DOHH2 (cell line): ENCODE results near the gene JUNB.
A peak's percentile ranks its signal among the peaks of the same experiment; 100 is the strongest.

Source experiments
- H3F3A ChIP-seq: fragments of 200-600 bp; sonication (generic), shearing (Covaris generic); 2 replicates; pipeline ENCODE4 v1.6.0; 2016; ENCODE audit warnings: antibody characterized with exemption, mild to moderate bottlenecking; ENCODE audit not compliant: control insufficient read depth, insufficient read depth
- H3K27ac ChIP-seq: fragments of 200-600 bp; sonication (generic); 2 replicates; pipeline ENCODE4 v1.5.1; 2014; ENCODE audit warnings: low read depth, mild to moderate bottlenecking, low read length, moderate library complexity
- H3K27me3 ChIP-seq: fragments of 200-600 bp; sonication (generic); 2 replicates; pipeline ENCODE4 v1.6.1; 2014; ENCODE audit warnings: mild to moderate bottlenecking, low read length, mixed read lengths; ENCODE audit not compliant: control insufficient read depth
- H3K36me3 ChIP-seq: fragments of 200-600 bp; sonication (generic); 2 replicates; pipeline ENCODE4 v1.6.1; 2014; ENCODE audit warnings: mild to moderate bottlenecking, low read length, moderate library complexity, mixed read lengths; ENCODE audit not compliant: control insufficient read depth
- H3K4me1 ChIP-seq: fragments of 200-600 bp; sonication (generic); 2 replicates; pipeline ENCODE4 v1.6.1; 2014; ENCODE audit warnings: mild to moderate bottlenecking, low read length, mixed read lengths; ENCODE audit not compliant: control insufficient read depth
- H3K4me2 ChIP-seq: fragments of 200-600 bp; sonication (generic); 2 replicates; pipeline ENCODE4 v1.6.0; 2014; ENCODE audit warnings: mild to moderate bottlenecking, low read length, moderate library complexity
- H3K4me3 ChIP-seq: fragments of 200-600 bp; sonication (generic); 2 replicates; pipeline ENCODE4 v1.5.1; 2014; ENCODE audit warnings: mild to moderate bottlenecking, low read length, mixed read lengths
- H3K79me2 ChIP-seq: fragments of 200-600 bp; sonication (generic); 2 replicates; pipeline ENCODE4 v1.6.1; 2014; ENCODE audit warnings: mild to moderate bottlenecking, low read length, mixed read lengths; ENCODE audit not compliant: control insufficient read depth
- H3K9me2 ChIP-seq: fragments of 200-600 bp; sonication (generic); replicated peaks from 2 replicates; pipeline ENCODE4 v1.6.1; 2014; ENCODE audit warnings: mild to moderate bottlenecking, low read length, mixed read lengths; ENCODE audit not compliant: control insufficient read depth
- H3K9me3 ChIP-seq: fragments of 200-600 bp; sonication (generic); 2 replicates; pipeline ENCODE4 v1.6.1; 2014; ENCODE audit warnings: antibody characterized with exemption, low read length, mixed read lengths; ENCODE audit not compliant: control insufficient read depth, insufficient read depth
- H4K20me1 ChIP-seq: fragments of 200-600 bp; sonication (generic); 2 replicates; pipeline ENCODE4 v1.6.0; 2014; ENCODE audit warnings: low read depth, mild to moderate bottlenecking, antibody characterized with exemption, low read length, moderate library complexity; ENCODE audit not compliant: control insufficient read depth, insufficient read depth
- EZH2phosphoT487 ChIP-seq: fragments of 200-600 bp; sonication (generic); IDR thresholded peaks from 2 replicates; pipeline ENCODE4 v1.6.1; 2017; ENCODE audit warnings: borderline replicate concordance, mild to moderate bottlenecking, antibody characterized with exemption, low read length, moderate library complexity, mixed read lengths
- TF ChIP-seq, protein P1 (sequence below): fragments of 200-600 bp; sonication (generic); IDR thresholded peaks from one replicate; pipeline ENCODE4 v1.5.1; 2014; ENCODE audit warnings: antibody characterized with exemption, mild to moderate bottlenecking, low read depth, low read length; ENCODE audit not compliant: poor library complexity, severe bottlenecking

JUNB gene

DNA sequence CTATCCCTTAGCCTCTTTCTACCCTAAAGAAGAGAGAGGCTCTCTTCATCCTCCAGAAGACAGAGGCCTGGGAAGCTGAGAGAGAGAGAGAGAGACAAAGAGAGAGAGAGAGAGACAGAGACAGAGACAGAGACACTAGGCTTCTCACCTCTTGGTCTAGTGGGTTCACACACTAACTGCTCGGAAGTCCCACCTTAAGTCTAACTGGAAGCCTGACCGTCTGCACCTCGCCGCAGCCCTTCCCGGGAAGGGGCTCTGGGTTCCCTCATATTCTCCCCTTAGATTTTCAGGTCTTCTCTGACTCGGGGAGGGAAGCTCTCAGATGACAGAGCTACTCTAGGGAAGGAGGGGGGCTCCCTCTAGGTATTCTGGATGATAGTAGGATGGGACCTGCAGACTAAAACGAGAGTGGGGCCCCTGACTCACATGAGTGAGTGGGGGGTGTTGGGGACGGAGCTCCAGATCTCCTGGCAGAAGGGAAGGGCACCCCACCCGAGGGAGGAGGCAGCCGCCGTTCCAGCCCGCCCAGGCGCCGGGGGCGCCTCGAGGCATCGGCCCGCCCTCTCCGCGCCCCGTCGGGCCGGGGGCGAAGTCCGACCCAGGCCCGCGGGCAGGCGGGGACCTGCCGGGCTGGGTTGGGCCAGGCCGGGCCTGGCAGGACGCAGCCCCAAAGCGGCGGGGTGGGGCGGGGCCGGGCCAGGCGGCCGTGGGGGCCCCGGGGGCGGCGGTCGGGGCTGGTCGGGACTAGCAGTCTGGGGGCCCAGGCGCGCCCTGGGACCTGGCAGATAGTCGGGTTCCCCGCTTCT lies 2.0 kb upstream of the JUNB start:
- Histone ChIP-seq H3K27ac (peak overlapping the region; percentile 84), H3K36me3 (peaks cover 6% of the 10 kb centered on the region; the same call in 1 of the 2 replicates), H3K9me2 (no peaks in the 10 kb centered on the region), H3K4me2 (peak overlapping the region; percentile 93), H3K27me3 (no peaks in the 10 kb centered on the region), H3K4me1 (peaks cover 67% of the 10 kb centered on the region), H3K79me2 (peaks cover 29% of the 10 kb centered on the region), H4K20me1 (no peaks in the 10 kb centered on the region), H3F3A (peaks cover 39% of the 10 kb centered on the region), H3K4me3 (peak overlapping the region; percentile 79), H3K9me3 (no peaks in the 10 kb centered on the region)
- TF ChIP-seq, protein P1, sequence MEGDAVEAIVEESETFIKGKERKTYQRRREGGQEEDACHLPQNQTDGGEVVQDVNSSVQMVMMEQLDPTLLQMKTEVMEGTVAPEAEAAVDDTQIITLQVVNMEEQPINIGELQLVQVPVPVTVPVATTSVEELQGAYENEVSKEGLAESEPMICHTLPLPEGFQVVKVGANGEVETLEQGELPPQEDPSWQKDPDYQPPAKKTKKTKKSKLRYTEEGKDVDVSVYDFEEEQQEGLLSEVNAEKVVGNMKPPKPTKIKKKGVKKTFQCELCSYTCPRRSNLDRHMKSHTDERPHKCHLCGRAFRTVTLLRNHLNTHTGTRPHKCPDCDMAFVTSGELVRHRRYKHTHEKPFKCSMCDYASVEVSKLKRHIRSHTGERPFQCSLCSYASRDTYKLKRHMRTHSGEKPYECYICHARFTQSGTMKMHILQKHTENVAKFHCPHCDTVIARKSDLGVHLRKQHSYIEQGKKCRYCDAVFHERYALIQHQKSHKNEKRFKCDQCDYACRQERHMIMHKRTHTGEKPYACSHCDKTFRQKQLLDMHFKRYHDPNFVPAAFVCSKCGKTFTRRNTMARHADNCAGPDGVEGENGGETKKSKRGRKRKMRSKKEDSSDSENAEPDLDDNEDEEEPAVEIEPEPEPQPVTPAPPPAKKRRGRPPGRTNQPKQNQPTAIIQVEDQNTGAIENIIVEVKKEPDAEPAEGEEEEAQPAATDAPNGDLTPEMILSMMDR = no peak
- no peak for TF ChIP-seq EZH2phosphoT487

DNA sequence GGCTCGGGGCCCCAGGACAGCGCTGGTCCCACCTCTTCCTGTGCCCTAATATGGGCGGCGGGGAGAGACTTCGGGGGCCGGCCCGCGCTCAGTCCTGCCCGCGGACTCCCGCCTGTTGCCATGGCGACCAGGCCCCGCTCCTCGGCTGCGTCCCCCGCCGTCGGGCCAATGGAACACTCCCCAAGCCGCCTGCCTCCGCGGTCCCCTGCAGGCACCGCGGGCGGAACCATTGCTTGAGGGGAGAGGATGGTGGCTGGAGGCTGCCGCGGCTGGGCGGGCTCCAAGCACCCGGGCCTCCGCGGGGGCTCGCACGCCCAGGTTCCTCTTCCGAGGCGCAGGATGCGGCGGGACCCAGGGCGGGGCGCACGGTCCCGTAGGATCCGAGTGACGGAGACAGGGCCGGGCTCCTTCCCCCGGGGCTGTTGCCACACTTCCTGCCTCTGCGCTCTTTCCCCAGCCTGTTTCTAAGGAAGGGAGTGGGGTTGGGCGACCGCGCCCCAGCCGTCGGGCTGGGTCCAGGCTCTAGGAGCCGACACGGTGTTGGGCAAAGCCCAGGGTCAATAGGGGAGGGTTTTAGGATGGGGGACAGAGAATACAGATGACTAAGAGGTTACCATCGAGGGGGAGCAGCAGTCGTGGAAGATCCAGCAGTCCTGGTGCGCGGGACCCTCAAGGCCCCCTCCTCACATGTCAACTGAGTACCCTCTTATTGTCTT lies 1.2 kb upstream of the JUNB start:
- peaks cover 34% of the 10 kb centered on the region for H3F3A ChIP-seq
- no peak for TF ChIP-seq EZH2phosphoT487
- TF ChIP-seq, protein P1 = no peak
- H3K4me3 ChIP-seq = peak overlapping the region; percentile 79
- no peaks in the 10 kb centered on the region for H3K27me3 ChIP-seq
- H3K79me2 ChIP-seq = peaks cover 29% of the 10 kb centered on the region
- no peaks in the 10 kb centered on the region for H3K9me3 ChIP-seq
- H3K27ac ChIP-seq = peak overlapping the region; percentile 84
- peak overlapping the region; percentile 93 for H3K4me2 ChIP-seq
- H3K4me1 ChIP-seq = peaks cover 63% of the 10 kb centered on the region
- no peaks in the 10 kb centered on the region for H4K20me1 ChIP-seq
- H3K36me3 ChIP-seq = peaks cover 6% of the 10 kb centered on the region; the same call in 1 of the 2 replicates
- no peaks in the 10 kb centered on the region for H3K9me2 ChIP-seq

DNA sequence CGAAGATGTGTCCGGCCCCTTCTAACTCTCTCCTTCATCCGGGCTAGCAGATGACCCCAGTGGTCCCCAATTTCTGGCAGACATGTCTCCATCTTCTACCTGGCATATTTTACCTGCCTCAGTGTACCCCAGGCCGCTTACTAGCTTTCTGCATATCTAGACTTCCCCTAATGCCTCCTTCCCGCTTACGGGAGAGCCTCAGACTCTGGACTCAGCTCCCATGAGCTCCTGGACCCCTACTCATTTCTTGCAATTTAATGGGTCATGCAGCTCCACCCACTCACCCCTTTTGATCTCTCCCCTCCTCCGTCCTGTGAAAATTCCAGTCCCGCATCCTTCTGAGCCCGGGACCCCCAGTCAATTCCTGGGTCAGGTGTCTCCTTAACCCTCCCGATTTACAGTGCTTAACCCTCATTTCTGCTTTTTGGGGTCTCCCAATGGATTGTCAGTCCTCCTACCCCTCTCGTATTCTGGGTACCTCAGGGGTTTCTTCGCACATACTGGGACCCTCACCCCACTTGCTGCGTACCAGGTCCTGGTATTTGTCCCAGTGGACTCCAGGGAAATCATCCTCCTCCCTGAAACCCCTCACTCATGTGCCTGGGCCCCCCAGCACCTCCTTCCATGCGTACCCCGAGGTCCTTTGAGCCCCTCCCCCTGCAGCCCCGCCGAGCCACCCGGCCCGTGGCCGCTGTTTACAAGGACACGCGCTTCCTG lies 500 bp upstream of the JUNB start:
- Histone ChIP-seq H3F3A (peaks cover 29% of the 10 kb centered on the region), H3K4me1 (peaks cover 56% of the 10 kb centered on the region), H3K4me3 (peak overlapping the region; percentile 79)

More for the DNA sequence above, 500 bp upstream of the JUNB start:
- Histone ChIP-seq H3K27me3 (no peaks in the 10 kb centered on the region), H3K79me2 (peaks cover 29% of the 10 kb centered on the region), H4K20me1 (no peaks in the 10 kb centered on the region), H3K4me2 (peak overlapping the region; percentile 93), H3K27ac (peak overlapping the region; percentile 84), H3K9me2 (no peaks in the 10 kb centered on the region), H3K36me3 (peaks cover 6% of the 10 kb centered on the region; the same call in 1 of the 2 replicates), H3K9me3 (no peaks in the 10 kb centered on the region)
- TF ChIP-seq EZH2phosphoT487 = no peak
- TF ChIP-seq, protein P1 = no peak
